Nephron (organoid): ENCODE results near the gene ANAPC16.

ENCODE experiments used
- H3K27ac Mint-ChIP-seq, 3 experiments: 2 replicates each; pipeline ENCODE4 v1.8.0; 2020; ENCODE audit warnings: mixed read lengths in 3 of 3, mild to moderate bottlenecking in 2 of 3, moderate library complexity in 1 of 3
- H3K27me3 Mint-ChIP-seq: 2 replicates; pipeline ENCODE4 v1.8.0; 2021; ENCODE audit warnings: low read depth, mild to moderate bottlenecking, moderate library complexity, mixed read lengths
- H3K36me3 Mint-ChIP-seq: 2 replicates; pipeline ENCODE4 v1.8.0; 2020; ENCODE audit warnings: low read depth, mixed read lengths
- H3K4me1 Mint-ChIP-seq: 2 replicates; pipeline ENCODE4 v1.8.0; 2020; ENCODE audit warnings: mixed read lengths
- H3K4me3 Mint-ChIP-seq, 3 experiments: 2 replicates each; pipeline ENCODE4 v1.8.0; 2020; ENCODE audit warnings: mild to moderate bottlenecking in 3 of 3, mixed read lengths in 3 of 3, moderate library complexity in 2 of 3
- H3K9me3 Mint-ChIP-seq: 2 replicates; pipeline ENCODE4 v1.8.0; 2020; ENCODE audit warnings: mixed read lengths
- TF ChIP-seq, protein P1 (sequence below), 3 experiments: fragments of 200-600 bp; sonication (generic); IDR thresholded peaks; one replicate each; pipeline ENCODE4 v1.5.0; 2021; ENCODE audit warnings: antibody characterized with exemption in 3 of 3; ENCODE audit not compliant: unreplicated experiment in 3 of 3

The ANAPC16 gene

DNA sequence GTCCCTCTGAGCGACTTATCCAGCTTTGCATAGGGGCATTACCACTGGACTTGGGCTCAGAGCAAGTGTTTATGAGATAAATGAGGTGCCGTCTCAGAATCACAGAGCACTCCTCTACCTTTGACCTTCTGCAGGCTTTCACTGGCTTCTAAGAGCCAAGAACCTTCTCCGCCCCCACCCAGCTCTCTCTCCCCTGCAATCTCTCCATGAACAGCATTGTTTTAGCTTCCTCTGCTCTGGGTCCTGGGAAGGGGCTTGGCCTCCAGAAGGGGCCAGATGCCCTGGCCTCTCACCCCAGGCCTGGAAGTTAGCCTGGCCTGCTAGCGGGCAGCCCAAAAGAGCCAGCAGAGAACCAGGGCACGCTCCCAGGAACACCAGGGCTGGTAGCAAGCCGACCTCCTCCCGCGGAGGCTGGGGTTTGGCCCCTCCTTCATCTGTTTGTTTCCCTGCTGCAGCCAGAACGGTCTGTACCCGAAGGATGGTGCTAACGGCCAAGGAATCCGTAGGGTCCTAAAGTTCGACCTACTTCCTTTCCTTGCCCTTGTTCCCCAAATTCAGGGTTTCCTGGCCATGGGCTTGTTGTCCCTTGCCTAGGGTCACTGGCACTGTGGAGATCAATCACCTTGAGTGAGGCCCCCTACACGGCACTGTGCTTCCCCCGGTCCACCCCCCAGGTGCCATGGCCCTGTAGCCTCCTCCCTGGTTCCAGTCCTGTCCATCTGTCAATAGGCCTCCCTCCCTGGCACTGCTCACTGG, 39.2 kb downstream of the ANAPC16 start:
- H3K4me1 Mint-ChIP-seq, result peaks cover 73% of the 10 kb centered on the region
- peak overlapping the region; percentile 58 to 83 (median 73) for H3K4me3 Mint-ChIP-seq
- H3K27me3 Mint-ChIP-seq, result peaks cover 8% of the 10 kb centered on the region
- H3K36me3 Mint-ChIP-seq, result no peaks in the 10 kb centered on the region
- TF ChIP-seq, protein P1, sequence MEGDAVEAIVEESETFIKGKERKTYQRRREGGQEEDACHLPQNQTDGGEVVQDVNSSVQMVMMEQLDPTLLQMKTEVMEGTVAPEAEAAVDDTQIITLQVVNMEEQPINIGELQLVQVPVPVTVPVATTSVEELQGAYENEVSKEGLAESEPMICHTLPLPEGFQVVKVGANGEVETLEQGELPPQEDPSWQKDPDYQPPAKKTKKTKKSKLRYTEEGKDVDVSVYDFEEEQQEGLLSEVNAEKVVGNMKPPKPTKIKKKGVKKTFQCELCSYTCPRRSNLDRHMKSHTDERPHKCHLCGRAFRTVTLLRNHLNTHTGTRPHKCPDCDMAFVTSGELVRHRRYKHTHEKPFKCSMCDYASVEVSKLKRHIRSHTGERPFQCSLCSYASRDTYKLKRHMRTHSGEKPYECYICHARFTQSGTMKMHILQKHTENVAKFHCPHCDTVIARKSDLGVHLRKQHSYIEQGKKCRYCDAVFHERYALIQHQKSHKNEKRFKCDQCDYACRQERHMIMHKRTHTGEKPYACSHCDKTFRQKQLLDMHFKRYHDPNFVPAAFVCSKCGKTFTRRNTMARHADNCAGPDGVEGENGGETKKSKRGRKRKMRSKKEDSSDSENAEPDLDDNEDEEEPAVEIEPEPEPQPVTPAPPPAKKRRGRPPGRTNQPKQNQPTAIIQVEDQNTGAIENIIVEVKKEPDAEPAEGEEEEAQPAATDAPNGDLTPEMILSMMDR (IDR thresholded peaks at IDR 0.05; ENCODE audit: unreplicated experiment in 3 of 3), result no peak
- H3K9me3 Mint-ChIP-seq, result no peaks in the 10 kb centered on the region
- peak overlapping the region; percentile 98 to 99 (median 98) for H3K27ac Mint-ChIP-seq

DNA sequence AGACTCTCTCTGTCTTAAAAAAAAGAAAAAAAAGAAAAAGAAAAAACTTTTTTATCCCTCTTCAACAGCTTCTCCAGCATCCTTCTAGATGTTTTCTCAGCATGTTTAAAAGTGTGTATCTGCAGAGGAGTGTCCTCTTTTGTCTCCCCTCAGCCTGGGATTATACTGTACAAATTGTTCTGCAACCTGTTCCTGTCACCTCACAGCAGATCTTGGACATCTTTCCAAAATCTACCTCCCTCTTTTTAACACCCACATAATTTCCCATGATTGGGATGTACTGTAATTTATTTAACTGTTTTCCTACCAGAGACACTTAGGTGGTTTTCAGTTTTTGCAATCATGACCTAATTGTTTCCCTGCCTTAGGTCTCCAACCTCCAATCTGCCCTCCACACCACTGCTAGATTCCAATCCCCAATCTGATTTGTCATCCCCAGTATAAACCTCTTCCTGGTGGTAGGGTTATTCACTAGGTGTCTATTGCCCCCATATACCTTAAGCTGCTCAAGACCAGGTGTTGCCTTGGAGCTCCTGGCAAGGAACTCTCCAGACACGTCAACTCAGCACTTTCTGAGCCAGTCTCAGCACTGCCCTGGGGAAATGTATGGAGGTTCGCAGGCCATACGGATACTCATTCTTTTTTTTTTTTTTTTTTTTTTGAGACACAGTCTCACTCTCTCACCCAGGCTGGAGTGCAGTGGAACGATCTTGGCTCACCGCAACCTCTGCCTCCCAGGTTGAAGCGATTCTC, 40.3 kb downstream of the ANAPC16 start:
- TF ChIP-seq, protein P1 (IDR thresholded peaks at IDR 0.05; ENCODE audit: unreplicated experiment in 3 of 3), result no peak
- Mint-ChIP-seq H3K27me3 (peaks cover 3% of the 10 kb centered on the region), H3K4me1 (peaks cover 76% of the 10 kb centered on the region), H3K9me3 (no peaks in the 10 kb centered on the region), H3K36me3 (no peaks in the 10 kb centered on the region), H3K4me3 (peak overlapping the region in 2 of 3 experiments; percentile 11 to 17), H3K27ac (peak overlapping the region; percentile 98 to 99 (median 98))

DNA sequence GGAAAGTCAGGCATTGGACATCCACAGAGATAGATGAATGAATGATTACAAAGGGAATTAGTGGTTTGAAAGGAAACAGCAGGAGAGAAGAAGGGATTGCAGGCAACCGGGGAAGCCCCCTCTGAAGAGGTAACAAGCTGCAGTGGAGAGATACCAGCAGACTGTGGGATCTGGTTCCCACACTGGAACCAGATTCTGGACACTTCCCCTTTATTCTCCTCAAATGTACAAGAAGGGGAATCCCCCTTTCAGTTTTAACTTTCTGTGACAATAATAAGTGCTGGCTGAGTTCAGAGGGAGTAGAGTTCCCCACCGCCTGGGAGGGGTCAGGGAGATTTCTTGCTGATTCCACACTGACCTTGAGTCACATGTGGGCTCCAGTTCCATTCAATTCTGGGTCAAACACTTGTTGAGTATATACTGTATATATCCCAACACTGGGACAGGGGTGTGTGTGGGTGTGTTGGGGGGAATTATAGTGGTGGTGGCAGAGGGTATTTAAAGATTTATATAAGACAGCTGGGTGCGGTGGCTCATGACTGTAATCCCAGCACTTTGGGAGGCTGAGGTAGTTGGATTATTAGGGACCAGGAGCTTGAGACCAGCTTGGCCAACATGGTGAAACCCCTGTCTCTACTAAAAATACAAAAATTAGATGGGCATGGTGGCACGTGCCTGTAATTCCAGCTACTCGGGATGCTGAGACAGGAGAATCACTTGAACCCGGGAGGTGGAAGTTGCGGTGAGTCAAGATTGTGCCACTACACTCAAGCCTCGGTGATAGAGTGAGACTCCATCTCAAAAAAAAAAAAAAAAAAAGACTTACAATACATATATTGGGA, 41.5 kb downstream of the ANAPC16 start:
- Mint-ChIP-seq H3K4me3 (peak overlapping the region in 1 of 3 experiments; percentile 62), H3K4me1 (peaks cover 74% of the 10 kb centered on the region), H3K36me3 (no peaks in the 10 kb centered on the region), H3K9me3 (no peaks in the 10 kb centered on the region), H3K27me3 (peaks cover 3% of the 10 kb centered on the region), H3K27ac (peak overlapping the region; percentile 98 to 99 (median 98))
- TF ChIP-seq, protein P1 (IDR thresholded peaks at IDR 0.05; ENCODE audit: unreplicated experiment in 3 of 3), result no peak

- Mint-ChIP-seq H3K4me1 (peaks cover 64% of the 10 kb centered on the region), H3K4me3 (peak overlapping the region in 1 of 3 experiments; percentile 50), H3K27me3 (peaks cover 3% of the 10 kb centered on the region), H3K9me3 (no peaks in the 10 kb centered on the region), H3K27ac (peak overlapping the region; percentile 98 to 100 (median 100)), H3K36me3 (no peaks in the 10 kb centered on the region)
- TF ChIP-seq, protein P1 (IDR thresholded peaks at IDR 0.05; ENCODE audit: unreplicated experiment in 3 of 3), result no peak
Observed at GRCh38 chr10:72258617-72259016, 42.8 kb downstream of the ANAPC16 start.

GRCh38 chr10:72259491-72260238, 43.9 kb downstream of the ANAPC16 start:
- no peaks in the 10 kb centered on the region for H3K9me3 Mint-ChIP-seq
- H3K4me3 Mint-ChIP-seq, result peak overlapping the region; percentile 61 to 75 (median 73)
- peak overlapping the region; percentile 99 to 100 (median 100) for H3K27ac Mint-ChIP-seq
- TF ChIP-seq, protein P1 (IDR thresholded peaks at IDR 0.05; ENCODE audit: unreplicated experiment in 3 of 3), result no peak
- no peaks in the 10 kb centered on the region for H3K36me3 Mint-ChIP-seq
- peaks cover 3% of the 10 kb centered on the region for H3K27me3 Mint-ChIP-seq
- H3K4me1 Mint-ChIP-seq, result peaks cover 68% of the 10 kb centered on the region
